Fibroblast of pulmonary artery (primary cell): ENCODE measurements around the gene NCOA5.

Experiments used
- DNase-seq: peaks from one replicate; pipeline ENCODE4 v3.0.0-alpha.2; 2010; ENCODE audit warnings: low read depth
- H3K4me3 ChIP-seq: replicated peaks from 2 replicates; pipeline ENCODE4 v1.5.1; 2011; ENCODE audit warnings: low read depth, mild to moderate bottlenecking, control low read depth, low read length, moderate library complexity
- CTCF ChIP-seq: IDR thresholded peaks from 2 replicates; pipeline ENCODE4 v1.5.1; 2011; ENCODE audit warnings: mild to moderate bottlenecking, control low read depth, low read length, inconsistent platforms; ENCODE audit errors: missing control alignments

NCOA5 gene

GRCh38 chr20:46012921-46013320 is 76.8 kb downstream of the NCOA5 start:
- no peak for DNase-seq
- no peak for TF ChIP-seq CTCF
- no peak overlapping the region for H3K4me3 ChIP-seq

- DNase-seq = peak; percentile 46
- no peak overlapping the region for H3K4me3 ChIP-seq
Observed at GRCh38 chr20:46011631-46012482, 77.9 kb downstream of the NCOA5 start.

More at GRCh38 chr20:46011631-46012482, 77.9 kb downstream of the NCOA5 start:
- peak; percentile 16 for TF ChIP-seq CTCF
